Body of pancreas (tissue), 4 donors: Measurements from ENCODE around the gene ZNF774. TPM values are rescaled to one million over a fixed set of nuclear protein-coding genes. Genes with fewer than 3 reads are reported as not detected.

Experiments
- ATAC-seq: fragments of 150-250 bp; one replicate; pipeline ENCODE4 v1.9.1; 2016
- DNase-seq, 4 donors: peaks; one replicate each; pipeline ENCODE4 v3.0.0-alpha.2; 2019
- H3K27ac ChIP-seq, 4 donors: fragments of 200-600 bp; sonication (generic); 1 replicate in 3 of 4; 2 replicates in 1 of 4; pipeline versions ENCODE4 v1.5.1 to v1.6.1; 2016 to 2019; ENCODE audit warnings: mild to moderate bottlenecking in 1 of 4, mixed read lengths in 1 of 4, moderate library complexity in 1 of 4
- H3K27me3 ChIP-seq, 2 donors: fragments of 200-600 bp; sonication (generic); one replicate each; pipeline ENCODE4 v1.6.0; 2016; ENCODE audit warnings: mild to moderate bottlenecking in 1 of 2
- H3K36me3 ChIP-seq, 2 donors: fragments of 200-600 bp; sonication (generic); replicated peaks in 1 of 2; 2 replicates each; pipeline ENCODE4 v1.5.1; 2016; ENCODE audit warnings: low read depth in 2 of 2; ENCODE audit not compliant: insufficient read depth in 1 of 2
- H3K4me1 ChIP-seq: fragments of 200-600 bp; sonication (generic); one replicate; pipeline ENCODE4 v1.6.0; 2016
- H3K4me3 ChIP-seq, 2 donors: fragments of 200-600 bp; sonication (generic); 1 replicate in 1 of 2; 2 replicates in 1 of 2; pipeline ENCODE4 v1.5.1; 2016 to 2019
- H3K9me3 ChIP-seq, 3 donors: fragments of 200-600 bp; sonication (generic); 1 replicate in 2 of 3; 2 replicates in 1 of 3; pipeline ENCODE4 v1.5.1; 2016
- POLR2A ChIP-seq, 3 donors: fragments of 450-650 bp; IDR thresholded peaks; one replicate each; pipeline ENCODE4 v1.6.1; 2016; ENCODE audit warnings: antibody characterized with exemption in 3 of 3, mild to moderate bottlenecking in 2 of 3
- WGBS, 2 donors: methylation state at CpG; one replicate each; pipeline ENCODE4 v1.1.5; 2017; 5-methylcytosine and 5-hydroxymethylcytosine counted together
- intact Hi-C: fragments of 100-400 bp; cut with DNase I; formaldehyde crosslinking; loops from one replicate; pipeline ENCODE4 v1.15.1; 2023
- total RNA-seq, 2 donors: library from RNA; depleted of rRNA; stranded (reverse); fragments of >200 nt; gene quantifications; one replicate each; pipeline ENCODE4 v1.1.0, GENCODE V29; 2016
- TF ChIP-seq, protein P1 (sequence below), 7 experiments: fragments of 450-650 bp in 4 of 7; fragments of 200-600 bp in 3 of 7; sonication (generic) in 3 of 7; IDR thresholded peaks; one replicate each; pipeline ENCODE4 v1.5.1; 2016 to 2019; ENCODE audit warnings: antibody characterized with exemption in 7 of 7

The ZNF774 gene
- total RNA-seq, 2 donors from 2014 or later: 5.7 to 9.6 TPM

DNA sequence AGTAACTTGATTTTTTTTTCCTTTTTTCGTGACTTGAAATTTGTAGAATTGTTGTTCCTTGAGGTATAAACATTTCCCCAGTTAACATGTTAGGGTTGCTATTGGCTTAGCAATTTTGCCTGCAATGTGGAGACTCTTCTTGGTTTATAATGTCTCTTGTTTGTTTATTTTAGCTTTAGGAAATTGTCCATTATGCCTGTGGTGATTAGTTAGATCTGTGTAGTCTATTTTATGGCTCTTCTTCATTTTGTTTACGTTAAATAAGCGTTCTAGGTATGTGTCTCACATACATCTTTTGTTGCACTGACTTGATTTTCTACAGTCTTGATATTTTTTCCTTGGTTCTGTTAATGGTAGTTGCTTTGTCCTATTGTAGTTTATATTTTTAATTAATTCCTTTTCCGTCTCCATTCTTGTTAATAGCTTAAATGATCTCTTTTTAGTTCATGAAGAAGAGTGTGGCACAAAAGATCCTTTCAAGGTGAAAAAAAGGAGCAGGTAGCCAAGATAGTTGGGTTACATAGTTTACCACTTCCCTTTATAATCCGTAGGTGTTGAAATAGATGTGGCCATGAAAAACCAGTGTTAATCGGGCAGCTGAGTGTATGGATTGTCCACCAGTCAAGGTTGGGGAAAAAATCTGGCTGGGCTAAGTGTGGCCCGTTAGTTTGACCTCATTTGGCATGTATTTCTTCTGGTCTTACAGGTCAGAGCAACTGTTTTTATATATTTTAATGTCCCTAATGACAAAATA lies 48.1 kb downstream of the ZNF774 start:
- 50 to 55% methylated on average over 7 of the region's 7 CpGs for WGBS, 2 donors
- Histone ChIP-seq H3K27me3 (no peaks in the 10 kb centered on the region), H3K27ac (peak overlapping the region; percentile 83 to 94 (median 88)), H3K9me3 (no peaks in the 10 kb centered on the region), H3K36me3 (no peaks in the 10 kb centered on the region), H3K4me3 (no peak overlapping the region), H3K4me1 (peaks cover 50% of the 10 kb centered on the region)
- intact Hi-C loops: no loop called here
- no peak for TF ChIP-seq POLR2A (IDR thresholded peaks at IDR 0.05)
- TF ChIP-seq, protein P1, sequence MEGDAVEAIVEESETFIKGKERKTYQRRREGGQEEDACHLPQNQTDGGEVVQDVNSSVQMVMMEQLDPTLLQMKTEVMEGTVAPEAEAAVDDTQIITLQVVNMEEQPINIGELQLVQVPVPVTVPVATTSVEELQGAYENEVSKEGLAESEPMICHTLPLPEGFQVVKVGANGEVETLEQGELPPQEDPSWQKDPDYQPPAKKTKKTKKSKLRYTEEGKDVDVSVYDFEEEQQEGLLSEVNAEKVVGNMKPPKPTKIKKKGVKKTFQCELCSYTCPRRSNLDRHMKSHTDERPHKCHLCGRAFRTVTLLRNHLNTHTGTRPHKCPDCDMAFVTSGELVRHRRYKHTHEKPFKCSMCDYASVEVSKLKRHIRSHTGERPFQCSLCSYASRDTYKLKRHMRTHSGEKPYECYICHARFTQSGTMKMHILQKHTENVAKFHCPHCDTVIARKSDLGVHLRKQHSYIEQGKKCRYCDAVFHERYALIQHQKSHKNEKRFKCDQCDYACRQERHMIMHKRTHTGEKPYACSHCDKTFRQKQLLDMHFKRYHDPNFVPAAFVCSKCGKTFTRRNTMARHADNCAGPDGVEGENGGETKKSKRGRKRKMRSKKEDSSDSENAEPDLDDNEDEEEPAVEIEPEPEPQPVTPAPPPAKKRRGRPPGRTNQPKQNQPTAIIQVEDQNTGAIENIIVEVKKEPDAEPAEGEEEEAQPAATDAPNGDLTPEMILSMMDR (IDR thresholded peaks at IDR 0.05): no peak
- peak in 1 of 4 donors; percentile 19 for DNase-seq
- peak; percentile 39 for ATAC-seq

DNA sequence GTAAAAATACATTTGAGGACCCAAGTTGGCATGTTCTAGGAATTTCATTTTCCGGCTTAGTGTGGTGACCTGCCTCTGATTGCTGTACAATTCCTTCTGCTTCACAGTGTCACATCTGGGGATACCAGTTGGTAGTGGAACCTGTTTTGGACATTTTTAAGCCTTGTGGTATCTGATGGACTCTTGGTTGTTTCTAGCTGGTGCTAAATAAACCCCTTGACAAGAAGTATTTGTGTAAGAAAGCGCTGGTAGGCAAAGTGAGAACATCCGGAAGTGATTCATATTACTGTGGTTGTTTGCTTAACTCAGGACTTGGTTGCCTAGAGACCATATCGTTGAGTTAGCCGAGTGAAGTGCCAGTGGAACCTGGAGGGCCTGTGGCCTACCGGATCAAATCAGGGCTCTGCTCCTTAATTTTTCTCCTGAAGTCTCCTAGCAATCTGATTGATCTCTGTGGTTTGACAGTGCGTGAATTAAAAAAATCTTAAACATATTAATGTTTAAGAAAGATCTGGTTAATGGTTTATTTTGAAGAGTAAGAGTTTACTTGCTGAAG lies 48.8 kb downstream of the ZNF774 start:
- peak; percentile 100 for ATAC-seq
- H3K9me3 ChIP-seq: no peaks in the 10 kb centered on the region
- TF ChIP-seq, protein P1 (IDR thresholded peaks at IDR 0.05): no peak
- TF ChIP-seq POLR2A (IDR thresholded peaks at IDR 0.05): peak in 2 of 3 donors; percentile 35 to 61
- no peak overlapping the region for H3K4me3 ChIP-seq
- H3K27me3 ChIP-seq: no peaks in the 10 kb centered on the region
- no peaks in the 10 kb centered on the region for H3K36me3 ChIP-seq
- H3K4me1 ChIP-seq: peaks cover 47% of the 10 kb centered on the region
- intact Hi-C loops: no loop called here
- 3 to 4% methylated on average over 7 of the region's 7 CpGs for WGBS, 2 donors
- peak; percentile 76 to 92 (median 84) for DNase-seq
- H3K27ac ChIP-seq: peak overlapping the region; percentile 83 to 94 (median 88)

DNA sequence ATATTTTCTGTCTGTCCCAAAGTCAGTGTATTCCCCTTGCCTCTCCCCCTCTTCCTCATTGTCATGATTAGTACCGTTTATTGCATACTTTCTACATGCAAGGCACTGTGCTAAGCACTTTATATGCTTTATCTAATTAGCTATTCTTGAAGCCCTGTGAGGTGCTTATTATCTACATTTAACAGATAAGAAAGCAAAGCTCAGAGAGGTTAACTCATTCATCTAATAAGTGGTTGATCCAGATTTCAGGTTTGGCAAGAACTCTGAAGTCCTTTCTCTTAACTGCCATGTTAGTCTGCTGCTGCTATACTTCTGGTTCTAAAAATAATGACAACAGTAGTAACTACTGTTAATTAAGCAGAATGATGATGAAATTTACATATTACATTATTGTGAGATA lies 49.4 kb downstream of the ZNF774 start:
- TF ChIP-seq, protein P1 (IDR thresholded peaks at IDR 0.05): no peak
- no peak for TF ChIP-seq POLR2A (IDR thresholded peaks at IDR 0.05)
- intact Hi-C loops: no loop called here
- no peaks in the 10 kb centered on the region for H3K36me3 ChIP-seq
- ATAC-seq: peak; percentile 9
- peak overlapping the region; percentile 63 to 94 (median 84) for H3K27ac ChIP-seq
- WGBS, 2 donors: 0 to 7% methylated on average over 1 of the region's 1 CpG
- DNase-seq: no peak
- no peaks in the 10 kb centered on the region for H3K9me3 ChIP-seq
- no peak overlapping the region for H3K4me3 ChIP-seq
- H3K4me1 ChIP-seq: peaks cover 44% of the 10 kb centered on the region
- no peaks in the 10 kb centered on the region for H3K27me3 ChIP-seq

DNA sequence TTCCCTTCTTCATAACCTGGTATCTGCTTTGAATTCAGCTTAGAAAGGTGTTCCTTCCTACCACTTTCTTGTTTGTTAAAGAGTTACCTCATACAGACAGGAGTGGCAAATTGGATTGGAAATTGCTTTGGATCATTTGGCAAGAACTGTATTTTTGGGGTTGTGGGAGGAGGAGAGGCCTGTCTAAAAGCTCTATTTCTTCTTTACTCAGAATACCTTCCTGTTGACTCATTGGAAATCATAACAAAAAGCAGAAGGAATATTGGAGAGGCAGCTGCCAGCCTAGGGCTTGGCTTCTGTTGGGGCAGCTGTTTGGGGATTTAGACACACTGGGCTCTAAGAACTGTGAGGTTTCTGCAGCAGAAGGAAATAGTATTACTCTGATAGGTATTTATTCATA lies 50.1 kb downstream of the ZNF774 start:
- DNase-seq (peak in 2 of 4 donors; percentile 35 to 52), ATAC-seq (peak; percentile 24)
- Histone ChIP-seq H3K9me3 (no peaks in the 10 kb centered on the region), H3K27me3 (no peaks in the 10 kb centered on the region), H3K36me3 (no peaks in the 10 kb centered on the region), H3K4me3 (no peak overlapping the region), H3K27ac (peak overlapping the region; percentile 63 to 94 (median 84)), H3K4me1 (peaks cover 44% of the 10 kb centered on the region)
- intact Hi-C loops: no loop called here
- TF ChIP-seq, protein P1 (IDR thresholded peaks at IDR 0.05): no peak
- no peak for TF ChIP-seq POLR2A (IDR thresholded peaks at IDR 0.05)
